ENCODE measurements around the gene RTKN. TPM values are rescaled to one million over a fixed set of nuclear protein-coding genes. Genes with fewer than 3 reads are reported as not detected.
A peak's percentile ranks its signal among the peaks of the same experiment; 100 is the strongest.

The RTKN gene
- total and polyA plus RNA-seq, 2 of the 13 experiments (the other 11 are each of a cell fraction or from before 2014, with no cell fraction given) = 159 to 166 TPM

DNA sequence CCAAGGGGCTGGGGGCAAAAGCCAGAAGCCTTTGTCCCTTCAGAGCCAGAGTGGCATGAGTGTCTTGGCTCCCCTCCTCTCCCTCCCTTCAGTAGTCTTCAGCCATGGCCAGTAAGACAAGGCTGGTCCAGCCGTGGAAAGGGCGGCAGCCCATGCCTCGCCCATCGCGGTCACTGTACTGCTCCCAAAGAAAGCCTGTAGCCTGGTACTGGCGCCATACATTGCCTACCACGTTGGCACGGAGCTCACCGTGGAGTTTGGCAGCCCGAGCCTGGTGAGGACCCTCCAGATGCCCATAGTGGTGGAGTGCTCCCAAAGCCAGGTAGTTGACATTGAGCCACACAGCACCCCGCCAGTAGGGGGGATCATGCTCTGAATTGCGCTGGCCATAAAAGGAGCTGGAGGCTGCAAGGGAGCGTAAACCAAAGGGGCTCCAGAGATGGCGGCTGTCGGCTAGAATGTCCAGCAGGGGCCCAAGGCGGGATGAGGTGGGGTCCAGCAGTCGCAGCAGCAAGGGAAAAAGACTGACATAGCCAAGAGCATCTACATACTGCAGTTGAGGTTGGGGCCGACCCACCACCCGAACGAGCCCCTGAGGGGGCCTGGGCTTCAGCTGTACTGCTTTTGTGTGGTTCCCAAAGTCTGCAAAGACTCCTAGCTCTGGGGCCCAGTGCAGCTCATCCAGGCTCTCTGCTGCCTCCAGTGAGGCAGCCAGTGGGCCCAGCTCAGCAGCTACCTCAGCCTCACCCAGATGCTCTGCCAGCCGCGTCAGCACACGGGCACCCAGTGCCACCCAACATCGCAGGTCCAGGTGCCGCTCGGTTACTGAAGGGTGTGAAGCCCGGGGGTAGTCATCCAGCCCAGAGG is 19.7 kb upstream of the RTKN start (continued):
- TF ChIP-seq POLR2G (IDR thresholded peaks at IDR 0.05; ENCODE audit: low read depth, low read length) = 0 out of 2 replicates have a peak, but pooled peaks have one; percentile 19
- TF ChIP-seq GLMP (CRISPR knock-in tag; IDR thresholded peaks at IDR 0.05; ENCODE audit: borderline replicate concordance) = no peak
- TF ChIP-seq SRF (IDR thresholded peaks at IDR 0.05; ENCODE audit: low read depth, low read length) = peak; percentile 91
- TF ChIP-seq SMC3 (IDR thresholded peaks at IDR 0.05; ENCODE audit: low read length) = peak; percentile 15; the same call in 1 of the 2 replicates
- TF ChIP-seq BCL3 (CRISPR knock-in tag; IDR thresholded peaks at IDR 0.05) = no peak
- no peak for TF ChIP-seq ARID4A (CRISPR knock-in tag; IDR thresholded peaks at IDR 0.05; ENCODE audit: borderline replicate concordance)
- no peak for TF ChIP-seq JUN (CRISPR knock-in tag; IDR thresholded peaks at IDR 0.05)
- 0 out of 2 replicates have a peak, but pooled peaks have one; percentile 39 for TF ChIP-seq TERF1 (CRISPR knock-in tag; IDR thresholded peaks at IDR 0.05)
- TF ChIP-seq, protein P1, sequence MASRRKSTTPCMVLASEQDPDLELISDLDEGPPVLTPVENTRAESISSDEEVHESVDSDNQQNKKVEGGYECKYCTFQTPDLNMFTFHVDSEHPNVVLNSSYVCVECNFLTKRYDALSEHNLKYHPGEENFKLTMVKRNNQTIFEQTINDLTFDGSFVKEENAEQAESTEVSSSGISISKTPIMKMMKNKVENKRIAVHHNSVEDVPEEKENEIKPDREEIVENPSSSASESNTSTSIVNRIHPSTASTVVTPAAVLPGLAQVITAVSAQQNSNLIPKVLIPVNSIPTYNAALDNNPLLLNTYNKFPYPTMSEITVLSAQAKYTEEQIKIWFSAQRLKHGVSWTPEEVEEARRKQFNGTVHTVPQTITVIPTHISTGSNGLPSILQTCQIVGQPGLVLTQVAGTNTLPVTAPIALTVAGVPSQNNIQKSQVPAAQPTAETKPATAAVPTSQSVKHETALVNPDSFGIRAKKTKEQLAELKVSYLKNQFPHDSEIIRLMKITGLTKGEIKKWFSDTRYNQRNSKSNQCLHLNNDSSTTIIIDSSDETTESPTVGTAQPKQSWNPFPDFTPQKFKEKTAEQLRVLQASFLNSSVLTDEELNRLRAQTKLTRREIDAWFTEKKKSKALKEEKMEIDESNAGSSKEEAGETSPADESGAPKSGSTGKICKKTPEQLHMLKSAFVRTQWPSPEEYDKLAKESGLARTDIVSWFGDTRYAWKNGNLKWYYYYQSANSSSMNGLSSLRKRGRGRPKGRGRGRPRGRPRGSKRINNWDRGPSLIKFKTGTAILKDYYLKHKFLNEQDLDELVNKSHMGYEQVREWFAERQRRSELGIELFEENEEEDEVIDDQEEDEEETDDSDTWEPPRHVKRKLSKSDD (CRISPR knock-in tag; IDR thresholded peaks at IDR 0.05; ENCODE audit: low read depth) = peak; percentile 43; the same call in 1 of the 2 replicates
- peak; percentile 32; the same call in 1 of the 2 replicates for TF ChIP-seq HIVEP1 (CRISPR knock-in tag; IDR thresholded peaks at IDR 0.05)
- TF ChIP-seq ZNF746 (CRISPR knock-in tag; IDR thresholded peaks at IDR 0.05) = no peak
- no peak for TF ChIP-seq TBX3 (IDR thresholded peaks at IDR 0.05; ENCODE audit: borderline replicate concordance)
- TF ChIP-seq ZBTB7A (CRISPR knock-in tag; IDR thresholded peaks at IDR 0.05) = no peak
- 0 out of 2 replicates have a peak, but pooled peaks have one; percentile 31 for TF ChIP-seq ZNF44 (CRISPR knock-in tag; IDR thresholded peaks at IDR 0.05)
- peak; percentile 72 for TF ChIP-seq KLF15 (CRISPR knock-in tag; IDR thresholded peaks at IDR 0.05; ENCODE audit: borderline replicate concordance)
- peak; percentile 15; the same call in 1 of the 2 replicates for TF ChIP-seq PHF8 (CRISPR knock-in tag; IDR thresholded peaks at IDR 0.05)
